Omental fat pad (tissue), 4 donors: Measurements from ENCODE around the gene SEC14L6. TPM values are rescaled to one million over a fixed set of nuclear protein-coding genes. Genes with fewer than 3 reads are reported as not detected.

Source experiments
- ATAC-seq: fragments of 150-250 bp; one replicate; pipeline ENCODE4 v1.9.1; 2016; ENCODE audit warnings: mild to moderate bottlenecking, moderate library complexity; ENCODE audit not compliant: low FRiP score
- DNase-seq: peaks from one replicate; pipeline ENCODE4 v3.0.0-alpha.2; 2019; ENCODE audit warnings: low spot score
- total RNA-seq, 4 donors: library from RNA; depleted of rRNA; stranded (reverse); fragments of >200 nt; gene quantifications; one replicate each; pipeline ENCODE4 v1.1.0, GENCODE V29; 2016
- TF ChIP-seq, protein P1 (sequence below), 3 donors: fragments of 450-650 bp; IDR thresholded peaks; one replicate each; pipeline ENCODE4 v1.5.1; 2016 to 2017; ENCODE audit warnings: antibody characterized with exemption in 3 of 3, mild to moderate bottlenecking in 3 of 3, moderate library complexity in 2 of 3

SEC14L6 gene
- total RNA-seq, 4 donors from 2014 or later, result 1.3 to 3.9 (median 2.2) TPM; not detected in 1

DNA sequence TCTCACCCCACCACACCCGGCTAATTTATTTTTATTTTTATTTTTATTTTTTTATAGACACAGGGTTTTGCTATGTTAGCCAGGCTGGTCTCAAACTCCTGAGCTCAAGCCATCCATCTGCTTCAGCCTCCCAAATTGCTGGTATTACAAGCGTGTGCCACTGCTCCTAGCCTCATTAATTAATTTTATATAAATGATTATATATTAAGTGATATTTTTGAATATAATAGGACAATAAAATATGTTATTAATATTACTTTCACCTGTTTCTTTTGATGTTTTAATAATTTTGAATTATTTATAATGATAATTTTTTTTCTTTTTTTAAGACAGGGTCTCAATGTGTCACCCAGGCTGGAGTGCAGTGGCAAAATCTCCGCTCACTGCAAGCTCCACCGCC lies 38.9 kb downstream of the SEC14L6 start:
- ATAC-seq (no peak), DNase-seq (no peak)
- TF ChIP-seq, protein P1, sequence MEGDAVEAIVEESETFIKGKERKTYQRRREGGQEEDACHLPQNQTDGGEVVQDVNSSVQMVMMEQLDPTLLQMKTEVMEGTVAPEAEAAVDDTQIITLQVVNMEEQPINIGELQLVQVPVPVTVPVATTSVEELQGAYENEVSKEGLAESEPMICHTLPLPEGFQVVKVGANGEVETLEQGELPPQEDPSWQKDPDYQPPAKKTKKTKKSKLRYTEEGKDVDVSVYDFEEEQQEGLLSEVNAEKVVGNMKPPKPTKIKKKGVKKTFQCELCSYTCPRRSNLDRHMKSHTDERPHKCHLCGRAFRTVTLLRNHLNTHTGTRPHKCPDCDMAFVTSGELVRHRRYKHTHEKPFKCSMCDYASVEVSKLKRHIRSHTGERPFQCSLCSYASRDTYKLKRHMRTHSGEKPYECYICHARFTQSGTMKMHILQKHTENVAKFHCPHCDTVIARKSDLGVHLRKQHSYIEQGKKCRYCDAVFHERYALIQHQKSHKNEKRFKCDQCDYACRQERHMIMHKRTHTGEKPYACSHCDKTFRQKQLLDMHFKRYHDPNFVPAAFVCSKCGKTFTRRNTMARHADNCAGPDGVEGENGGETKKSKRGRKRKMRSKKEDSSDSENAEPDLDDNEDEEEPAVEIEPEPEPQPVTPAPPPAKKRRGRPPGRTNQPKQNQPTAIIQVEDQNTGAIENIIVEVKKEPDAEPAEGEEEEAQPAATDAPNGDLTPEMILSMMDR (IDR thresholded peaks at IDR 0.05), result no peak

DNA sequence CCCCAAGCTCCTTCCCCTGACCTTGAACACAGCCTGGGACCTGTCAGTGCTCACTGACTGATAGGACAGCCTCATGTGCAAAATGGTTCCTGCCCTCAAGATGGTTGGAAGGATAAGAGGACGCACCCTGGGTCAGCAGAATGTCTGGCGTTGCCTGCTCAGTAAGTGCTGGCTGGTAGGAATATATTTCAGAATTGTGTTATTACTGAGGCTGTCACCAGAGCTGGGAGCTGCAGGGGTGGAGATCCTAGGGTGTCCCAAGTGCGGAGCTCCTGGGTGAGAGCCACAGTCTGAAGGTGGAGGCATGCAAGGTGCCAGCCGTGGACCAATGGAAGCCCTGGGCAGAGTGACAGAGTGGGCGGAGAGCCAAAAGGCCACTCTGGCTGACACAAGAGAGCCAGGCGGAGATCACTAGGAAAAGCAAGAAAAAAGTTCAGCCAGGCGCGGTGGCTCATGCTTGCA lies 40.0 kb downstream of the SEC14L6 start:
- DNase-seq (no peak), ATAC-seq (no peak)
- TF ChIP-seq, protein P1 (IDR thresholded peaks at IDR 0.05), result no peak

DNA sequence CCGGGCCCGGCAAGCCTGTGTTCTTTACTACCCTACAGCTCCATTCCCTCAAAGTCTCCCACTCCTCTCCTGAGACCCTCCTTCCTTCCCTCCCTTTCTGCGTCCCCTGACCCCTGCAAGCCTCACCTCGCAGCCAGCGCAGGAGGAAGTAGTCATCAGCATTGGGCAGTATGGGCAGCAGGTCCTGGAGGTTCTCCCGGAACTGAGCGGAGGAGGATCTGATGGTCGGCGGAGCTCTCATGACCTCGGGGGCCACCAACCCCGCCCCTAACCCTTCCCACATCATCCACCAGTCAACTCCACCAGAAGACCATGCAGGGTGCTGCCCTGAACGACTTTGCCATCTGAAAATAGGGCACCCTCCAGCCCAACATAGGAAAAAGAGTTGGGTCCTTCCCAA lies 43.0 kb downstream of the SEC14L6 start:
- no peak for ATAC-seq
- TF ChIP-seq, protein P1 (IDR thresholded peaks at IDR 0.05), result no peak
- no peak for DNase-seq

DNA sequence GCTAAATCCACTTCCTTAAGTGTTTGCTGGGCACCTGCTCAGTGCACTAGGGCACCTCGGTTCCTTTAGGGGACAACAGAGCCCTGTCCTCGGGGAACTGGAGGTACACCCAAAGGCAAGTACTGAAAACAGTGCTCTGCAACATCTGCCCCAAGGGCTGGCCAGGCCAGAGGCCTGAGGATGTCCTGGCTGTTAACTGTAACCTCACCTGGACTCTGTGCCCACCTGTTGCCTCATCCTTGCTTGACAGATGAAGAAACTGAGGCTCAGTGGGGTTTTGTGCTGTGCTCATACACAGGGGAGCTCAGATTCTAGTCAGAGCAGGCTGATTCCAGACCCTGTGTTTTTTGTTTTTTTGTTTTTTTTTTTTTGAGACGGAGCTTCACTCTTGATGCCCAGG lies 43.6 kb downstream of the SEC14L6 start:
- ATAC-seq (no peak), DNase-seq (no peak)
- TF ChIP-seq, protein P1 (IDR thresholded peaks at IDR 0.05), result no peak

DNA sequence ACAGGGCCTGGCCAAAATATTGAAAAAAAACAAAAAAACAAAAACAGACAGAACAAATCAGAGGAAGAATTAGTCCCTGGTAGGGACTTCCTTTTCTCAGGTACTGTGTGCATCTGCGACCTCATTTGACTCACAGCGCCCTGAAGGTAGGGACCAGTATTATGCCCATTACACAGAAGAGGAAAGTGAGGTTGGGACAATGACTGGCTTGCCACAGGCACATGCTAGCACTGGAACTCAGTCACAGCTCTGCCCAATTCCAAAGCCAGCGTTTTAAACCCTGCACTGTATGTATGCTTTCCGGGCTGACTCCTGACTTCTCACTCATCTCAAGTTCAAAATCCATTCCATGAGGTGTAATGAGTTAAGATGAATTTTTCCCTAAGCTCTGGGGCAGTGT lies 44.4 kb downstream of the SEC14L6 start:
- no peak for ATAC-seq
- no peak for DNase-seq
- TF ChIP-seq, protein P1 (IDR thresholded peaks at IDR 0.05), result no peak

DNA sequence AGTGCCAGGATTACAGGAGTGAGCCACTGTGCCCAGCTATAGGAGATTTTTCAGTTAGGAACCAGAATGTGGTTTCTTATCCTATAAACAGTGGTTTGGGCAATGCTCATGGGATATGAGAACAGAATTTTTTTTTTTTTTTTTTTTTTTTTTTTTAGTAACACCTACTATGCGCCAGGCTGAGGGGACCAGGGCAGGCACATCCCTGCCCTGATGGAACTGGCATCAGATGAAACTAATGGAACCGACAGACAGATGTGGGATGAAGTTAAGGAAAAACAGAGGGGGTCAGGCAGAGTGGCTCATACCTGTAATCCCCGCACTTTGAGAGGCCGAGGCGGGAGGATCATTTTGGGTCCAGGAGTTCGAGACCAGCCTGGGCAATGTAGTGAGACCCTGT lies 45.9 kb downstream of the SEC14L6 start:
- ATAC-seq (no peak), DNase-seq (no peak)
- TF ChIP-seq, protein P1 (IDR thresholded peaks at IDR 0.05), result no peak

DNA sequence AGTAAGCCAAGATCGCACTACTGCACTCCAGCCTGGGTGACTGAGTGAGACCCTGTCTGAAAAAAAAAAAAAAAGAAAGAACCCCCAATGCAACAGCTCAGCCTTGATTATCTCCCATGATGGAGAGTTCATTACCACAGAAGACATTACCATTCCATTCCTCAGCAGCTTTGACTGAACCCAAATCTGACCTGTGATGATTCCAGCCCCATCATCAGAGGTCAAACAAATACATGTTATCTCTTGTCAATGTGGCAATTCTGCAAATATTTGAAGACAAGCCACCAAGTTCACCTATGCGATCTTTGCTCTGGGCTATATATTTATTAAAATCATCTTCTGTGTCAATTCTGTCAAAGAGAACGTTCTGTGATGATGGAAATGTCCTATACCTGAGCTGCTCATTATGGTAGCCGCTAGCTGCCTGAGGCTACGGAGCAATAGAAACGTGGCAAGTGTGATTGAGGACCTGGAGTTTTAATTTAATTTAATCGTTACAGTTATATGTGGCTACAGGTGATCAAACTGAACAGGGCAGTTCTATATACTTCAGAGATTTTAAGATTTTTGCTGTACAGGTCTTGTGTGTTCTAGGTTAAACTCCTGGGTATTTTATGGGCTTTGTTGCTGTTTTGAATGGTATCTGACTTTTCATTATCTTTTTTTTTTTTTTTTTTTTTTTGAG lies 48.9 kb downstream of the SEC14L6 start:
- no peak for ATAC-seq

More for the DNA sequence above, 48.9 kb downstream of the SEC14L6 start:
- TF ChIP-seq, protein P1 (IDR thresholded peaks at IDR 0.05), result no peak
- DNase-seq, result no peak
